HCT116 (cell line): ENCODE data around the gene RPS6KL1. TPM values are rescaled to one million over a fixed set of nuclear protein-coding genes. Genes with fewer than 3 reads are reported as not detected.

Experiments used
- ATAC-seq: fragments of 200-7000 bp; cut with Tn5 transposase; 2 replicates; pipeline ENCODE4 v1.9.1; 2020; ENCODE audit warnings: mild to moderate bottlenecking, moderate library complexity
- BruUV-seq: library from RNA; stranded (reverse); fragments of 400-500 nt; replicated peaks from 2 replicates; lab custom pipeline; 2021; lab: Mats Ljungman, UMichigan
- CTCF ChIA-PET: fragments of 300-600 bp; sonication (Branson Sonifier 250); formaldehyde crosslinking; loops from one replicate; lab custom pipeline; 2021; ENCODE audit warnings: antibody characterized with exemption; lab: Charles Lee
- POLR2A ChIA-PET: fragments of 300-600, 350-600 bp; sonication (Branson Sonifier 250); formaldehyde crosslinking; loops from one replicate; lab custom pipeline; 2021; ENCODE audit warnings: antibody characterized with exemption; lab: Charles Lee
- RAD21 ChIA-PET, 2 experiments: fragments of 300-600 bp; sonication (Branson Sonifier 250); formaldehyde crosslinking; loops; one replicate each; lab custom pipeline; 2023; ENCODE audit warnings: low total read pairs in 2 of 2; ENCODE audit not compliant: uncharacterized antibody in 2 of 2, unreplicated experiment in 2 of 2, low non-redundant PET in 1 of 2; lab: Charles Lee
- DNase-seq: peaks from one replicate; pipeline ENCODE4 v3.0.0-alpha.2; 2010; ENCODE audit warnings: low read depth, low spot score
- H2AFZ ChIP-seq: fragments of 200-600 bp; shearing (Covaris generic), sonication (generic); 2 replicates; pipeline ENCODE4 v1.6.1; 2017; ENCODE audit warnings: low read depth, mixed run types, mixed read lengths, antibody characterized with exemption, low read length; ENCODE audit not compliant: poor library complexity, severe bottlenecking
- H3K27ac ChIP-seq: 2 replicates; pipeline ENCODE4 v1.5.1; 2012; ENCODE audit warnings: low read depth, low read length
- H3K27me3 ChIP-seq: fragments of 200-600 bp; sonication (generic); 2 replicates; pipeline ENCODE4 v1.6.1; 2016; ENCODE audit warnings: mixed run types, low read length, mixed read lengths; ENCODE audit not compliant: insufficient read depth
- H3K36me3 ChIP-seq, 2 experiments: fragments of 200-500 bp in 1 of 2; fragments of 200-600 bp in 1 of 2; sonication (Bioruptor generic) in 1 of 2; sonication (generic) in 1 of 2; 2 replicates each; pipeline versions ENCODE4 v1.5.1 to v1.6.1; 2014 to 2016; ENCODE audit warnings: low read length in 2 of 2, inconsistent platforms in 1 of 2, mixed read lengths in 1 of 2, mixed run types in 1 of 2; ENCODE audit not compliant: insufficient read depth in 2 of 2, control insufficient read depth in 1 of 2
- H3K4me1 ChIP-seq, 2 experiments: fragments of 200-600 bp in 1 of 2; sonication (generic) in 1 of 2; 2 replicates each; pipeline versions ENCODE4 v1.5.1 to v1.6.1; 2012 to 2017; ENCODE audit warnings: low read length in 2 of 2, inconsistent platforms in 1 of 2, mild to moderate bottlenecking in 1 of 2, mixed read lengths in 1 of 2, mixed run types in 1 of 2, moderate library complexity in 1 of 2; ENCODE audit not compliant: insufficient read depth in 2 of 2, control insufficient read depth in 1 of 2
- H3K4me2 ChIP-seq: fragments of 200-600 bp; sonication (generic); 2 replicates; pipeline ENCODE4 v1.6.1; 2017; ENCODE audit warnings: mixed run types, low read length, mixed read lengths
- H3K4me3 ChIP-seq, 2 experiments: fragments of 200-600 bp in 1 of 2; sonication (generic) in 1 of 2; replicated peaks in 1 of 2; 2 replicates each; pipeline ENCODE4 v1.5.1; 2011 to 2016; ENCODE audit warnings: low read length in 2 of 2, control low read depth in 1 of 2, low read depth in 1 of 2, mild to moderate bottlenecking in 1 of 2, mixed read lengths in 1 of 2, mixed run types in 1 of 2
- H3K79me2 ChIP-seq: fragments of 200-600 bp; sonication (generic); 2 replicates; pipeline ENCODE4 v1.6.1; 2017; ENCODE audit warnings: mild to moderate bottlenecking, mixed run types, low read length, moderate library complexity, mixed read lengths; ENCODE audit not compliant: insufficient read depth
- H3K9ac ChIP-seq: fragments of 200-600 bp; sonication (generic); 2 replicates; pipeline ENCODE4 v1.6.1; 2016; ENCODE audit warnings: low read length, mixed read lengths
- H3K9me2 ChIP-seq: fragments of 200-600 bp; sonication (generic), shearing (Covaris generic); 2 replicates; pipeline ENCODE4 v1.6.1; 2017; ENCODE audit warnings: mixed run types, mild to moderate bottlenecking, moderate library complexity; ENCODE audit not compliant: insufficient read depth
- H3K9me3 ChIP-seq, 2 experiments: fragments of 200-500 bp in 1 of 2; fragments of 200-600 bp in 1 of 2; sonication (Bioruptor generic) in 1 of 2; sonication (generic) in 1 of 2; 2 replicates each; pipeline ENCODE4 v1.6.1; 2014 to 2017; ENCODE audit warnings: low read length in 2 of 2, mixed read lengths in 2 of 2, inconsistent platforms in 1 of 2, low read depth in 1 of 2, mild to moderate bottlenecking in 1 of 2, mixed run types in 1 of 2, moderate library complexity in 1 of 2; ENCODE audit not compliant: control insufficient read depth in 1 of 2, insufficient read depth in 1 of 2
- H4K20me1 ChIP-seq: fragments of 200-600 bp; sonication (generic), shearing (Covaris generic); 2 replicates; pipeline ENCODE4 v1.6.1; 2017; ENCODE audit warnings: mixed run types, mild to moderate bottlenecking, moderate library complexity; ENCODE audit not compliant: insufficient read depth
- FOSL1 ChIP-seq: IDR thresholded peaks from 2 replicates; pipeline ENCODE4 v1.6.1; 2012; ENCODE audit warnings: low read depth
- POLR2AphosphoS5 ChIP-seq: IDR thresholded peaks from 2 replicates; pipeline ENCODE4 v1.6.1; 2011; ENCODE audit warnings: mild to moderate bottlenecking, low read depth, low read length, moderate library complexity
- SIN3A ChIP-seq: IDR thresholded peaks from 2 replicates; pipeline ENCODE4 v1.6.1; 2012; ENCODE audit warnings: low read depth
- SP1 ChIP-seq: IDR thresholded peaks from 2 replicates; pipeline ENCODE4 v1.6.1; 2012; ENCODE audit warnings: low read depth
- TCF7L2 ChIP-seq: IDR thresholded peaks from 2 replicates; pipeline ENCODE4 v1.7.0; 2011; ENCODE audit warnings: borderline replicate concordance, inconsistent platforms; ENCODE audit not compliant: insufficient read depth, insufficient read length; ENCODE audit errors: extremely low read depth
- YY1 ChIP-seq: IDR thresholded peaks from 2 replicates; pipeline ENCODE4 v1.6.1; 2011; ENCODE audit warnings: low read length, low read depth, moderate library complexity, mild to moderate bottlenecking; ENCODE audit not compliant: insufficient replicate concordance; ENCODE audit errors: extremely low read depth
- intact Hi-C: fragments of 100-400 bp; cut with micrococcal nuclease; formaldehyde crosslinking; loops from 2 replicates; pipeline ENCODE4 v1.10.0; 2022
- total RNA-seq: library from RNA; stranded (reverse); gene quantifications from one replicate; pipeline ENCODE4 v1.2.1, GENCODE V29; 2021; ENCODE audit not compliant: unreplicated experiment

The RPS6KL1 gene
- total RNA-seq, 1 experiment from 2014 or later, result 6.7 TPM

DNA sequence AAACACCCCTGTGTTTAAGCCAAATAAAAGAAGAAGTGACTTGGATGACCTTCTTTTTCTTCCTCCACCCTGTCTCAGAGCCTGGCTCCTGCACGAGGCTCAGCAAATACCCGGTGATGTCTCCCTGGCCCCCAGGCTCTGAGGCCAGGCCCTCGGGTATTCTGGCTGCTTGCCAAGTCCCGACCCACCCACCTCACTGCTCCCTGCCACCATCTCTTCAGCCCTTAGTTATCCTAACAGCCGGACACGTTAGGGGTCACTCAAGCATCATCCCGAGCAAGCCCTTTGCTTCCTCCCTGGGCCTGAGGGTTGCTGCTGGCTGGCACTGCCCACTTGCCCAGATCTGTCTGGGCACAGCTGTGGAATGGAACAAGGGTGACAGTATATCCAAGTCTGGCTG lies 7.2 kb downstream of the RPS6KL1 start:
- RAD21 ChIA-PET, result no interaction called here
- no peak overlapping the region for H3K4me3 ChIP-seq
- no peak for ATAC-seq

GRCh38 chr14:74915426-74915825 lies 7.6 kb downstream of the RPS6KL1 start:
- RAD21 ChIA-PET, result no interaction called here

More for the DNA sequence above, 7.2 kb downstream of the RPS6KL1 start:
- POLR2A ChIA-PET, result no interaction called here
- Histone ChIP-seq H4K20me1 (no peaks in the 10 kb centered on the region), H2AFZ (no peak overlapping the region), H3K4me1 (peaks cover 7 to 14% of the 10 kb centered on the region in 2 experiments; a peak in 3 of 4 replicates), H3K9me3 (no peaks in the 10 kb centered on the region), H3K36me3 (no peaks in the 10 kb centered on the region), H3K4me2 (no peak overlapping the region), H3K9ac (no peak overlapping the region), H3K9me2 (no peaks in the 10 kb centered on the region)
- DNase-seq, result no peak
- no peak for TF ChIP-seq SP1
- TF ChIP-seq TCF7L2, result no peak
- no peak for TF ChIP-seq SIN3A
- TF ChIP-seq, all 23 proteins: peak for 0
- Histone ChIP-seq H3K27ac (no peak overlapping the region), H3K79me2 (no peaks in the 10 kb centered on the region), H3K27me3 (no peaks in the 10 kb centered on the region)
- intact Hi-C loops, result no loop called here
- no TSS peak for BruUV-seq
- CTCF ChIA-PET, result no interaction called here

More at GRCh38 chr14:74915426-74915825, 7.6 kb downstream of the RPS6KL1 start:
- H3K9me2 ChIP-seq, result no peaks in the 10 kb centered on the region
- no TSS peak for BruUV-seq
- no peak for TF ChIP-seq YY1
- no peak for TF ChIP-seq FOSL1
- TF ChIP-seq SIN3A, result no peak
- TF ChIP-seq POLR2AphosphoS5, result no peak
- H3K36me3 ChIP-seq, result no peaks in the 10 kb centered on the region
- intact Hi-C loops, result no loop called here
- ATAC-seq (no peak), DNase-seq (no peak)
- H4K20me1 ChIP-seq, result no peaks in the 10 kb centered on the region
- no peak overlapping the region for H3K9ac ChIP-seq
- no peak overlapping the region for H3K4me3 ChIP-seq
- peaks cover 10 to 18% of the 10 kb centered on the region in 2 experiments; a peak in 3 of 4 replicates for H3K4me1 ChIP-seq
- ChIA-PET POLR2A (no interaction called here), CTCF (no interaction called here)
- H3K9me3 ChIP-seq, result no peaks in the 10 kb centered on the region
- H3K27me3 ChIP-seq, result no peaks in the 10 kb centered on the region
- no peaks in the 10 kb centered on the region for H3K79me2 ChIP-seq
- no peak overlapping the region for H2AFZ ChIP-seq
- no peak overlapping the region for H3K27ac ChIP-seq
- H3K4me2 ChIP-seq, result no peak overlapping the region
